ENCODE measurements around the gene HDAC4. TPM values are rescaled to one million over a fixed set of nuclear protein-coding genes. Genes with fewer than 3 reads are reported as not detected.
A peak's percentile ranks its signal among the peaks of the same experiment; 100 is the strongest.

The HDAC4 gene
- total RNA-seq, 1 experiment from 2014 or later: 44.4 TPM

GRCh38 chr2:239037559-239037910, 363.3 kb downstream of the HDAC4 start (continued):
- TF ChIP-seq ZNF396 (CRISPR knock-in tag; IDR thresholded peaks at IDR 0.05; ENCODE audit: borderline replicate concordance) (no peak), RORB (CRISPR knock-in tag; IDR thresholded peaks at IDR 0.05) (no peak)

GRCh38 chr2:239036819-239037558, 363.8 kb downstream of the HDAC4 start:
- POLR2A ChIA-PET: no interaction called here
- no peak for TF ChIP-seq ZSCAN18 (CRISPR knock-in tag; IDR thresholded peaks at IDR 0.05)
- no peak for TF ChIP-seq E2F1 (CRISPR knock-in tag; IDR thresholded peaks at IDR 0.05)
- TF ChIP-seq CREB1 (CRISPR knock-in tag; IDR thresholded peaks at IDR 0.05): no peak
- no peak for TF ChIP-seq ZMAT4 (CRISPR knock-in tag; IDR thresholded peaks at IDR 0.05)
- no peak for TF ChIP-seq PREB (CRISPR knock-in tag; IDR thresholded peaks at IDR 0.05; ENCODE audit: borderline replicate concordance)
- TF ChIP-seq MLX (CRISPR knock-in tag; IDR thresholded peaks at IDR 0.05): no peak
- no peak for TF ChIP-seq EMX1 (CRISPR knock-in tag; IDR thresholded peaks at IDR 0.05)
- no peak for TF ChIP-seq TCF7 (CRISPR knock-in tag; IDR thresholded peaks at IDR 0.05; ENCODE audit: low read depth)
- TF ChIP-seq RORB (CRISPR knock-in tag; IDR thresholded peaks at IDR 0.05): no peak
- no peak for TF ChIP-seq ZNF396 (CRISPR knock-in tag; IDR thresholded peaks at IDR 0.05; ENCODE audit: borderline replicate concordance)
- no peak for TF ChIP-seq NFE2L1 (CRISPR knock-in tag; IDR thresholded peaks at IDR 0.05)
- TF ChIP-seq ATF6 (CRISPR knock-in tag; IDR thresholded peaks at IDR 0.05): no peak

GRCh38 chr2:239035997-239036731, 364.7 kb downstream of the HDAC4 start:
- peak; percentile 41 for DNase-seq (ENCODE audit: low spot score)
- TF ChIP-seq ZMAT4 (CRISPR knock-in tag; IDR thresholded peaks at IDR 0.05): no peak
- no peak for TF ChIP-seq NFYB (CRISPR knock-in tag; conservative IDR thresholded peaks at IDR 0.05; ENCODE audit: low read depth)
- no peak for TF ChIP-seq TP53 (CRISPR knock-in tag; IDR thresholded peaks at IDR 0.05)
- no peak for TF ChIP-seq JUN (CRISPR knock-in tag; IDR thresholded peaks at IDR 0.05)
- no peak for TF ChIP-seq ZNF532 (CRISPR knock-in tag; IDR thresholded peaks at IDR 0.05; ENCODE audit: borderline replicate concordance)
- TF ChIP-seq PREB (CRISPR knock-in tag; IDR thresholded peaks at IDR 0.05; ENCODE audit: borderline replicate concordance): no peak
- no peak for TF ChIP-seq ZNF396 (CRISPR knock-in tag; IDR thresholded peaks at IDR 0.05; ENCODE audit: borderline replicate concordance)
- no peak for TF ChIP-seq EMX1 (CRISPR knock-in tag; IDR thresholded peaks at IDR 0.05)

More at GRCh38 chr2:239036819-239037558, 363.8 kb downstream of the HDAC4 start:
- no peaks in the 10 kb centered on the region for H3K27me3 Mint-ChIP-seq (ENCODE audit: low read depth)
- no peak overlapping the region for H3K27ac Mint-ChIP-seq
- CTCF ChIA-PET: interaction anchor here (1.0 kb wide), 2 partner anchors 54 to 88 kb away, joined by 3 read pairs; no protein-coding TSS in a partner anchor
- no peak for ATAC-seq
- no peak overlapping the region for H3K4me3 Mint-ChIP-seq
- no peaks in the 10 kb centered on the region for H3K4me1 Mint-ChIP-seq
- H3K9me3 Mint-ChIP-seq: no peaks in the 10 kb centered on the region
- H3K36me3 Mint-ChIP-seq: no peaks in the 10 kb centered on the region
- no peak for DNase-seq (ENCODE audit: low spot score)

More at GRCh38 chr2:239035997-239036731, 364.7 kb downstream of the HDAC4 start:
- H3K27ac Mint-ChIP-seq: no peak overlapping the region
- H3K4me3 Mint-ChIP-seq: no peak overlapping the region
- CTCF ChIA-PET: interaction anchor here (0.5 to 1.0 kb wide), 4 partner anchors 55 to 417 kb away, joined by 3 read pairs; no protein-coding TSS in a partner anchor
- H3K9me3 Mint-ChIP-seq: no peaks in the 10 kb centered on the region
- peak; percentile 77 for ATAC-seq
- no peaks in the 10 kb centered on the region for H3K36me3 Mint-ChIP-seq
- no peaks in the 10 kb centered on the region for H3K4me1 Mint-ChIP-seq
- POLR2A ChIA-PET: no interaction called here
- no peaks in the 10 kb centered on the region for H3K27me3 Mint-ChIP-seq (ENCODE audit: low read depth)

Data from WTC11 (cell line).